Measurements from ENCODE around the gene TNS1. TPM values are rescaled to one million over a fixed set of nuclear protein-coding genes. Genes with fewer than 3 reads are reported as not detected.

Gene TNS1
- total and polyA plus RNA-seq, 10 of the 15 experiments (the other 5 are each of a cell fraction or from before 2014, with no cell fraction given), result 0.05 to 0.44 TPM; not detected in 8

- H3K4me3 ChIP-seq, result no peak overlapping the region
- ChIA-PET POLR2A (interaction anchor here (0.5 kb wide), 1 partner anchor 1705 kb away, joined by 4 read pairs; no protein-coding TSS in a partner anchor), RAD21 (ENCODE audit: unreplicated experiment) (interaction anchor here (1.1 kb wide), 1 partner anchor 11 kb away, joined by 3 read pairs; no protein-coding TSS in a partner anchor), SMC1A (ENCODE audit: uncharacterized antibody, unreplicated experiment) (interaction anchor here (0.5 to 2.5 kb wide), 3 partner anchors 11 to 40 kb away, joined by 3 to 11 read pairs (median 4); partner anchors contain the start of gene RUFY4), CTCF (interaction anchor here (0.9 to 1.8 kb wide), 7 partner anchors 8 to 255 kb away, joined by 3 to 6 read pairs (median 4); partner anchors contain the start of gene RUFY4)
- H3K4me2 ChIP-seq (ENCODE audit: control insufficient read depth, insufficient read depth), result no peak overlapping the region
- FAIRE-seq (no peak), ATAC-seq (no peak), DNase-seq (ENCODE audit: low read depth, low spot score) (no peak)
- WGBS (ENCODE audit: insufficient coverage, insufficient replicate concordance, low lambda C conversion rate, missing lambda C conversion rate), result 30% methylated on average over 2 of the region's 2 CpGs
- no peaks in the 10 kb centered on the region for H3K27me3 ChIP-seq (replicated peaks in 1 of 2; ENCODE audit: control insufficient read depth in 2 of 2, insufficient read depth in 2 of 2, low read length in 1 of 2)
- peaks cover 32% of the 10 kb centered on the region for H3K4me1 ChIP-seq (ENCODE audit: control insufficient read depth, insufficient read depth, low read length)
- no peak overlapping the region for H3K9ac ChIP-seq (ENCODE audit: control insufficient read depth, insufficient read depth, low read length)
- BruUV-seq (replicated peaks), result TSS peak; percentile 99
- intact Hi-C loops (cut with micrococcal nuclease; ENCODE audit: unreplicated experiment), result no loop called here
- in situ Hi-C loops (cut with MboI), result no loop called here
- H2AFZ ChIP-seq (ENCODE audit: control insufficient read depth, low read depth, low read length), result no peak overlapping the region
- peak overlapping the region; percentile 88 for H3K27ac ChIP-seq (ENCODE audit: control insufficient read depth, insufficient read depth)
- H4K20me1 ChIP-seq (ENCODE audit: control insufficient read depth, insufficient read depth), result no peaks in the 10 kb centered on the region
- H3K79me2 ChIP-seq (ENCODE audit: control insufficient read depth, insufficient read depth, low read length), result no peaks in the 10 kb centered on the region
- TF ChIP-seq JUNB (IDR thresholded peaks at IDR 0.05), result no peak
- TF ChIP-seq YY1 (IDR thresholded peaks at IDR 0.05; ENCODE audit: low read depth, low read length), result no peak
- TF ChIP-seq POLR2AphosphoS5 (IDR thresholded peaks at IDR 0.05; ENCODE audit: low read length), result peak; percentile 52; the same call in 1 of the 2 replicates
- 0 out of 2 replicates have a peak, but pooled peaks have one; percentile 11 for TF ChIP-seq POLR2A (IDR thresholded peaks at IDR 0.05; ENCODE audit: low read depth, low read length)
- TF ChIP-seq STAT1 (conservative IDR thresholded peaks at IDR 0.05), result no peak
- no peaks in the 10 kb centered on the region for H3K36me3 ChIP-seq (ENCODE audit: control insufficient read depth in 2 of 2, insufficient read depth in 2 of 2, low read length in 1 of 2)
- peaks cover 19% of the 10 kb centered on the region for H3K9me3 ChIP-seq (replicated peaks; ENCODE audit: control insufficient read depth, insufficient read depth, low read length)
Observed at GRCh38 chr2:218040883-218041282, 38.1 kb upstream of the TNS1 start.

- no peaks in the 10 kb centered on the region for H4K20me1 ChIP-seq (ENCODE audit: control insufficient read depth, insufficient read depth)
- H3K27ac ChIP-seq (ENCODE audit: control insufficient read depth, insufficient read depth), result no peak overlapping the region
- H2AFZ ChIP-seq (ENCODE audit: control insufficient read depth, low read depth, low read length), result peak overlapping the region; percentile 13; the same call in 1 of the 2 replicates
- ChIA-PET SMC1A (ENCODE audit: uncharacterized antibody, unreplicated experiment) (no interaction called here), CTCF (no interaction called here), RAD21 (ENCODE audit: unreplicated experiment) (no interaction called here), POLR2A (no interaction called here)
- H3K9me3 ChIP-seq (replicated peaks; ENCODE audit: control insufficient read depth, insufficient read depth, low read length), result peaks cover 19% of the 10 kb centered on the region
- H3K4me2 ChIP-seq (ENCODE audit: control insufficient read depth, insufficient read depth), result no peak overlapping the region; the same call in 1 of the 2 replicates
- H3K79me2 ChIP-seq (ENCODE audit: control insufficient read depth, insufficient read depth, low read length), result no peaks in the 10 kb centered on the region
- no peak for FAIRE-seq
- H3K4me1 ChIP-seq (ENCODE audit: control insufficient read depth, insufficient read depth, low read length), result peaks cover 46% of the 10 kb centered on the region
- no peak overlapping the region for H3K4me3 ChIP-seq
- no peaks in the 10 kb centered on the region for H3K36me3 ChIP-seq (ENCODE audit: control insufficient read depth in 2 of 2, insufficient read depth in 2 of 2, low read length in 1 of 2)
- no peak for ATAC-seq
- in situ Hi-C loops (cut with MboI), result no loop called here
- BruUV-seq (replicated peaks), result no TSS peak
- intact Hi-C loops (cut with micrococcal nuclease; ENCODE audit: unreplicated experiment), result no loop called here
- no peak for DNase-seq (ENCODE audit: low read depth, low spot score)
- no peak overlapping the region for H3K9ac ChIP-seq (ENCODE audit: control insufficient read depth, insufficient read depth, low read length)
- H3K27me3 ChIP-seq (replicated peaks in 1 of 2; ENCODE audit: control insufficient read depth in 2 of 2, insufficient read depth in 2 of 2, low read length in 1 of 2), result no peaks in the 10 kb centered on the region
- 26% methylated on average over 2 of the region's 2 CpGs for WGBS (ENCODE audit: insufficient coverage, insufficient replicate concordance, low lambda C conversion rate, missing lambda C conversion rate)
- TF ChIP-seq HDAC6 (IDR thresholded peaks at IDR 0.05; ENCODE audit: unreplicated experiment) (no peak), SMARCA5 (IDR thresholded peaks at IDR 0.05) (no peak), TCF7 (IDR thresholded peaks at IDR 0.05; ENCODE audit: borderline replicate concordance) (no peak), EP300 (IDR thresholded peaks at IDR 0.05; ENCODE audit: borderline replicate concordance in 1 of 2, control insufficient read depth in 1 of 2, low read depth in 2 of 2, low read length in 2 of 2) (no peak), SUZ12 (IDR thresholded peaks at IDR 0.05; ENCODE audit: unreplicated experiment) (no peak), IRF4 (IDR thresholded peaks at IDR 0.05; ENCODE audit: low read depth, low read length) (no peak), MYC (IDR thresholded peaks at IDR 0.05; ENCODE audit: insufficient read depth, insufficient read length, insufficient replicate concordance, low read length, severe bottlenecking) (no peak), POU2F2 (IDR thresholded peaks at IDR 0.05; ENCODE audit: borderline replicate concordance, low read depth, low read length) (no peak), NFYB (IDR thresholded peaks at IDR 0.05; ENCODE audit: insufficient read depth, low read depth, low read length) (no peak), RAD21 (IDR thresholded peaks at IDR 0.05; ENCODE audit: insufficient read depth, low read depth, low read length) (no peak), SREBF1 (IDR thresholded peaks at IDR 0.05; ENCODE audit: low read length) (no peak), TCF12 (IDR thresholded peaks at IDR 0.05; ENCODE audit: low read depth, low read length) (no peak), SKIL (IDR thresholded peaks at IDR 0.05; ENCODE audit: low read depth, poor library complexity, severe bottlenecking) (no peak)
Observed at GRCh38 chr2:218039171-218039570, 36.4 kb upstream of the TNS1 start.
